ENCODE measurements around the gene CD99L2. TPM values are rescaled to one million over a fixed set of nuclear protein-coding genes. Genes with fewer than 3 reads are reported as not detected.

CD99L2 gene
- total and polyA plus RNA-seq, 2 donors (not counting 1 experiment from before 2014, with no cell fraction given), result 40.6 to 55.5 TPM

DNA sequence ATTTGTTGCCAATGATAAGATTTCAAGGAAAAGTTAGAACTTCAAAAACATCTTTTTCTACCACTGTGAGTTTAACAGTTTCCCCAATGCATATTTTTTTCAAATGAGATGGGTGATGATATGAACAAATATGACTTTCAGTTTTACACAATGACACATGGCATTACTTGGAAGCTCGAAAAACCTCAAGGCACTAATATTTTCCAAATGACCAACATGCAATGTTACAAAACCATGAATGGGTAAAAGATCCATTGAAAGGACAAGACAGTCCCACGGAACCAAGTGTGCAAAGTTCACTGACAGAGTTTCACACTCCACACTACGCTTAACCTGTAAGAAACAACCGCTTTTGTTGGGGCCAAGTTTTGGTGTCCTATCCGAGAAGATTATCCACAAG lies 84.5 kb downstream of the CD99L2 start:
- no peak for DNase-seq (ENCODE audit: low read depth in 2 of 2)
- H3K9ac ChIP-seq (ENCODE audit: insufficient read depth, low read length), result no peak overlapping the region
- no peaks in the 10 kb centered on the region for H3K4me1 ChIP-seq (ENCODE audit: control insufficient read depth, extremely low read depth, insufficient read depth, low read length)
- no peak overlapping the region for H3K4me2 ChIP-seq (ENCODE audit: extremely low read depth, insufficient read depth, low read length)
- TF ChIP-seq EZH2 (IDR thresholded peaks at IDR 0.05; ENCODE audit: low read length, missing control alignments), result no peak
- no peak for TF ChIP-seq CTCF (conservative IDR thresholded peaks at IDR 0.05 in 1 of 2, IDR thresholded peaks at IDR 0.05 in 1 of 2; ENCODE audit: low read depth in 1 of 2, low read length in 2 of 2)
- H3K4me3 ChIP-seq (replicated peaks in 1 of 4; ENCODE audit: control extremely low read depth in 1 of 4, insufficient read depth in 1 of 4, low read depth in 3 of 4, low read length in 4 of 4), result no peak overlapping the region
- H4K20me1 ChIP-seq (ENCODE audit: control insufficient read depth, extremely low read depth, insufficient read depth, low read length), result no peaks in the 10 kb centered on the region
- H2AFZ ChIP-seq (ENCODE audit: low read length), result no peak overlapping the region
- no peaks in the 10 kb centered on the region for H3K9me3 ChIP-seq (ENCODE audit: control insufficient read depth, insufficient read depth, low read depth, low read length)
- no peaks in the 10 kb centered on the region for H3K79me2 ChIP-seq (ENCODE audit: control insufficient read depth, insufficient read depth, low read length)
- H3K27ac ChIP-seq (ENCODE audit: insufficient read depth, low read length), result no peak overlapping the region
- no peaks in the 10 kb centered on the region for H3K36me3 ChIP-seq (ENCODE audit: control insufficient read depth, insufficient read depth, low read length)
- no peaks in the 10 kb centered on the region for H3K27me3 ChIP-seq (ENCODE audit: control insufficient read depth, insufficient read depth, low read length)

GRCh38 chrX:150806827-150807226 lies 91.6 kb downstream of the CD99L2 start:
- TF ChIP-seq CTCF (conservative IDR thresholded peaks at IDR 0.05 in 1 of 2, IDR thresholded peaks at IDR 0.05 in 1 of 2; ENCODE audit: low read depth in 1 of 2, low read length in 2 of 2) (no peak), EZH2 (IDR thresholded peaks at IDR 0.05; ENCODE audit: low read length, missing control alignments) (no peak)
- Histone ChIP-seq H3K4me1 (ENCODE audit: control insufficient read depth, extremely low read depth, insufficient read depth, low read length) (no peaks in the 10 kb centered on the region), H4K20me1 (ENCODE audit: control insufficient read depth, extremely low read depth, insufficient read depth, low read length) (no peaks in the 10 kb centered on the region), H2AFZ (ENCODE audit: low read length) (no peak overlapping the region), H3K4me3 (replicated peaks in 1 of 4; ENCODE audit: control extremely low read depth in 1 of 4, insufficient read depth in 1 of 4, low read depth in 3 of 4, low read length in 4 of 4) (no peak overlapping the region), H3K9ac (ENCODE audit: insufficient read depth, low read length) (no peak overlapping the region), H3K4me2 (ENCODE audit: extremely low read depth, insufficient read depth, low read length) (no peak overlapping the region), H3K36me3 (ENCODE audit: control insufficient read depth, insufficient read depth, low read length) (no peaks in the 10 kb centered on the region), H3K27me3 (ENCODE audit: control insufficient read depth, insufficient read depth, low read length) (no peaks in the 10 kb centered on the region), H3K9me3 (ENCODE audit: control insufficient read depth, insufficient read depth, low read depth, low read length) (no peaks in the 10 kb centered on the region), H3K79me2 (ENCODE audit: control insufficient read depth, insufficient read depth, low read length) (no peaks in the 10 kb centered on the region), H3K27ac (ENCODE audit: insufficient read depth, low read length) (no peak overlapping the region)
- no peak for DNase-seq (ENCODE audit: low read depth in 2 of 2)

- no peaks in the 10 kb centered on the region for H3K4me1 ChIP-seq (ENCODE audit: control insufficient read depth, extremely low read depth, insufficient read depth, low read length)
- H3K36me3 ChIP-seq (ENCODE audit: control insufficient read depth, insufficient read depth, low read length), result no peaks in the 10 kb centered on the region
- H3K4me2 ChIP-seq (ENCODE audit: extremely low read depth, insufficient read depth, low read length), result no peak overlapping the region
- H2AFZ ChIP-seq (ENCODE audit: low read length), result no peak overlapping the region
- H3K9ac ChIP-seq (ENCODE audit: insufficient read depth, low read length), result no peak overlapping the region
- H3K9me3 ChIP-seq (ENCODE audit: control insufficient read depth, insufficient read depth, low read depth, low read length), result no peaks in the 10 kb centered on the region
- H3K4me3 ChIP-seq (replicated peaks in 1 of 4; ENCODE audit: control extremely low read depth in 1 of 4, insufficient read depth in 1 of 4, low read depth in 3 of 4, low read length in 4 of 4), result no peak overlapping the region
- H3K27ac ChIP-seq (ENCODE audit: insufficient read depth, low read length), result no peak overlapping the region
- no peaks in the 10 kb centered on the region for H3K27me3 ChIP-seq (ENCODE audit: control insufficient read depth, insufficient read depth, low read length)
- H3K79me2 ChIP-seq (ENCODE audit: control insufficient read depth, insufficient read depth, low read length), result no peaks in the 10 kb centered on the region
- TF ChIP-seq EZH2 (IDR thresholded peaks at IDR 0.05; ENCODE audit: low read length, missing control alignments) (no peak), CTCF (conservative IDR thresholded peaks at IDR 0.05 in 1 of 2, IDR thresholded peaks at IDR 0.05 in 1 of 2; ENCODE audit: low read depth in 1 of 2, low read length in 2 of 2) (no peak)
- peak in 1 of 2 donors; percentile 13 for DNase-seq (ENCODE audit: low read depth in 2 of 2)
- H4K20me1 ChIP-seq (ENCODE audit: control insufficient read depth, extremely low read depth, insufficient read depth, low read length), result no peaks in the 10 kb centered on the region
Observed at GRCh38 chrX:150805736-150806135, 92.7 kb downstream of the CD99L2 start.
